Thoracic aorta (tissue), 2 donors: ENCODE measurements around the gene SLC12A2. TPM values are rescaled to one million over a fixed set of nuclear protein-coding genes. Genes with fewer than 3 reads are reported as not detected.

ENCODE experiments used
- ATAC-seq: fragments of 150-250 bp; one replicate; pipeline ENCODE4 v1.8.0; 2017; ENCODE audit warnings: low read depth; ENCODE audit not compliant: insufficient number of reproducible peaks, low FRiP score
- DNase-seq: peaks from one replicate; pipeline ENCODE4 v3.0.0-alpha.2; 2020; ENCODE audit warnings: low spot score
- H3K27ac ChIP-seq, 2 donors: fragments of 200-600 bp; sonication (generic); 1 replicate in 1 of 2; 2 replicates in 1 of 2; pipeline ENCODE4 v1.5.1; 2016; ENCODE audit warnings: mild to moderate bottlenecking in 2 of 2, moderate library complexity in 2 of 2
- H3K27me3 ChIP-seq: fragments of 200-600 bp; sonication (generic); replicated peaks from 2 replicates; pipeline ENCODE4 v1.6.0; 2016; ENCODE audit warnings: mild to moderate bottlenecking; ENCODE audit not compliant: insufficient read depth
- H3K36me3 ChIP-seq: fragments of 200-600 bp; sonication (generic); one replicate; pipeline ENCODE4 v1.5.1; 2016
- H3K4me1 ChIP-seq, 2 donors: fragments of 200-600 bp; sonication (generic); 1 replicate in 1 of 2; 2 replicates in 1 of 2; pipeline versions ENCODE4 v1.5.1 to v1.6.0; 2016; ENCODE audit warnings: low read depth in 2 of 2, mild to moderate bottlenecking in 1 of 2; ENCODE audit not compliant: control insufficient read depth in 1 of 2
- H3K4me3 ChIP-seq: fragments of 200-600 bp; sonication (generic); 2 replicates; pipeline ENCODE4 v1.5.1; 2016; ENCODE audit warnings: mild to moderate bottlenecking
- H3K9me3 ChIP-seq: fragments of 200-600 bp; sonication (generic); 2 replicates; pipeline ENCODE4 v1.5.1; 2016
- CTCF ChIP-seq: fragments of 200-600 bp; sonication (generic); IDR thresholded peaks from one replicate; pipeline ENCODE4 v1.5.1; 2019; ENCODE audit warnings: antibody characterized with exemption
- total RNA-seq, 2 donors: library from RNA; depleted of rRNA; stranded (reverse); fragments of >200 nt; gene quantifications; one replicate each; pipeline versions ENCODE4 v1.1.0 to v1.2.3, GENCODE V29; 2016

The SLC12A2 gene
- total RNA-seq, 2 donors from 2014 or later: 12.2 to 25.8 TPM

- H3K4me3 ChIP-seq: no peak overlapping the region
- ATAC-seq (no peak), DNase-seq (no peak)
- no peaks in the 10 kb centered on the region for H3K4me1 ChIP-seq
- no peak for TF ChIP-seq CTCF
- no peak overlapping the region for H3K27ac ChIP-seq
- no peaks in the 10 kb centered on the region for H3K9me3 ChIP-seq
- no peaks in the 10 kb centered on the region for H3K27me3 ChIP-seq
- H3K36me3 ChIP-seq: no peaks in the 10 kb centered on the region
Measured at GRCh38 chr5:128196080-128196479, 112.5 kb downstream of the SLC12A2 start.

- ATAC-seq (no peak), DNase-seq (no peak)
- no peak overlapping the region for H3K4me3 ChIP-seq
- no peaks in the 10 kb centered on the region for H3K9me3 ChIP-seq
- no peaks in the 10 kb centered on the region for H3K27me3 ChIP-seq
- no peak overlapping the region for H3K27ac ChIP-seq
- H3K4me1 ChIP-seq: peaks cover 2 to 4% of the 10 kb centered on the region in 2 donors
- TF ChIP-seq CTCF: no peak
- no peaks in the 10 kb centered on the region for H3K36me3 ChIP-seq
Measured at GRCh38 chr5:128196791-128197190, 113.2 kb downstream of the SLC12A2 start.

DNA sequence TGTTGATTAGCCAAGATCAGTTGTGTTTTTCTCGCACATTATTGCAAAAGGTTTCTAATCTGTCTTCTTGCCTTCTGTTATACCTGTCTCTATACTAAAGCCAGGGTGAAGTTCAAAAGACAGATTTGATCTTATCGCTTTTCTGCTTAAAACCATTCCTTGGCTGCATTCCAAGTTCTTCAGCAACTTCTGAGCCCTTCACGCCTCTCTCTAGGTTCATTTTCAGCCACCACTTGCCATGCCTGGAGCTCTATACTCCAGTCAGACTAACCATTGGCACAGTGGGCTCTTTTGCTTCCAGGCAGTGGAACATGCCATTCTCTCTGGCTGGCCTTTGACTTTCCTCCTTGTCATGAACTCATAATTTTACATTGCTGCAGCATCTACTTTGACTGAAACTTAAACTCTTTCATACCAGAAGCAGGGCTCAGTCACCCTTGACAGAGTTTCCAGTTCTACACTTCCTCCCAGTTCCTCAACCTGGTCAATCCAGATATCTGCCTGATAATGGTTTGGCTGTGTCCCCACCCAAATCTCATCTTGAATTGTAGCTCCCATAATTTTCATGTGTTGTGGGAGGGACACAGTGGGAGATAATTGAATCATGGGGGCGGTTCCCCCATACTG, 114.4 kb downstream of the SLC12A2 start:
- Histone ChIP-seq H3K4me1 (peaks cover 2 to 5% of the 10 kb centered on the region in 2 donors), H3K4me3 (no peak overlapping the region), H3K27ac (no peak overlapping the region), H3K9me3 (no peaks in the 10 kb centered on the region), H3K36me3 (no peaks in the 10 kb centered on the region), H3K27me3 (no peaks in the 10 kb centered on the region)
- ATAC-seq: no peak
- no peak for DNase-seq
- no peak for TF ChIP-seq CTCF

DNA sequence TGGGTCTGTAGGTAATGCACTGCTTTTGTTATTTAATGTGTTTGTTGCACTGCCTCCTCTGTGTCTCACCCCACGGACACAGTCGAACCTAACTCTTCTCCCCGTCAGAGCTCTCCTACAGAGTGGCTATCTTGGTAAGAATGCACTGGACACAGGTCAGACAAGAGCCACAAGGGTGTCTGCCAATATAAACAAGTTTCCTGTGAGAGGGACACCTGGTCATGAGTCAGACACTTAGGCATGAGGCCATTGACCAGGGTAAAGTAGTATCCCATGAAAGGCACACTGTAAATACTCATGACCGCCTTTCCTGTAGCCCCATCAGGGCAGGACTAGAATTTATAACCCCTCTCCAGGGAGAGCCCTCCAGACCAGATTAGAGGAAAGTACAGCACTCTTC, 115.5 kb downstream of the SLC12A2 start:
- H3K4me1 ChIP-seq: peaks cover 2 to 5% of the 10 kb centered on the region in 2 donors
- ATAC-seq (no peak), DNase-seq (no peak)
- no peak overlapping the region for H3K4me3 ChIP-seq
- no peak overlapping the region for H3K27ac ChIP-seq
- no peaks in the 10 kb centered on the region for H3K27me3 ChIP-seq
- no peaks in the 10 kb centered on the region for H3K36me3 ChIP-seq
- no peaks in the 10 kb centered on the region for H3K9me3 ChIP-seq
- TF ChIP-seq CTCF: no peak

GRCh38 chr5:128199611-128200010, 116.0 kb downstream of the SLC12A2 start:
- no peaks in the 10 kb centered on the region for H3K27me3 ChIP-seq
- TF ChIP-seq CTCF: no peak
- H3K4me3 ChIP-seq: no peak overlapping the region
- no peak overlapping the region for H3K27ac ChIP-seq
- H3K9me3 ChIP-seq: no peaks in the 10 kb centered on the region
- DNase-seq (no peak), ATAC-seq (no peak)
- H3K4me1 ChIP-seq: peaks cover 2 to 5% of the 10 kb centered on the region in 2 donors
- no peaks in the 10 kb centered on the region for H3K36me3 ChIP-seq
